ENCODE measurements around the gene TPRG1.

Gene TPRG1

DNA sequence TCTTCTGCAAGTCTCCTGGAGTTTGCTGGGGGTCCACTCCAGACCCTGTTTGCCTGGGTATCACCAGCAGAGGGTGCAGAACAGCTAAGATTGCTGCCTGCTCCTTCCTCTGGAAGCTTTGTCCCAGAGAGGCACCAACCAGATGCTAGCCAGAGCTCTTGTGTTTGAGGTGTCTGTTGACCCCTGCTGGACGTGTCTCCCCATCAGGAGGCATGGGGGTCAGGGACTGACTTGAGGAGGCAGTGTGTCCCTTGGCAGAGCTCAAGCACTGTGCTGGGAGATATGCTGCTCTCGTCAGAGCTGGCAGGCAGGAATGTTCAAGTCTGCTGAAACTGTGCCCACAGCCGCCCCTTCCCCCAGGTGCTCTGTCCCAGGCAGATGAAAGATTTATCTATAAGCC lies 86.5 kb downstream of the TPRG1 start:
- DNase-seq (ENCODE audit: low read depth in 1 of 2, low spot score in 1 of 2), result no peak
- no peaks in the 10 kb centered on the region for H3K27me3 ChIP-seq (ENCODE audit: insufficient read depth, poor library complexity, severe bottlenecking)
- H3K4me3 ChIP-seq (replicated peaks; ENCODE audit: insufficient read depth, low read length), result no peak overlapping the region
- no peak overlapping the region for H3K27ac ChIP-seq (replicated peaks)
- TF ChIP-seq SPI1 (IDR thresholded peaks at IDR 0.05; ENCODE audit: borderline replicate concordance, low read depth) (no peak), POLR2AphosphoS5 (IDR thresholded peaks at IDR 0.05; ENCODE audit: low read depth) (no peak), GABPA (IDR thresholded peaks at IDR 0.05; ENCODE audit: low read depth) (no peak)
- TF ChIP-seq, protein P1, sequence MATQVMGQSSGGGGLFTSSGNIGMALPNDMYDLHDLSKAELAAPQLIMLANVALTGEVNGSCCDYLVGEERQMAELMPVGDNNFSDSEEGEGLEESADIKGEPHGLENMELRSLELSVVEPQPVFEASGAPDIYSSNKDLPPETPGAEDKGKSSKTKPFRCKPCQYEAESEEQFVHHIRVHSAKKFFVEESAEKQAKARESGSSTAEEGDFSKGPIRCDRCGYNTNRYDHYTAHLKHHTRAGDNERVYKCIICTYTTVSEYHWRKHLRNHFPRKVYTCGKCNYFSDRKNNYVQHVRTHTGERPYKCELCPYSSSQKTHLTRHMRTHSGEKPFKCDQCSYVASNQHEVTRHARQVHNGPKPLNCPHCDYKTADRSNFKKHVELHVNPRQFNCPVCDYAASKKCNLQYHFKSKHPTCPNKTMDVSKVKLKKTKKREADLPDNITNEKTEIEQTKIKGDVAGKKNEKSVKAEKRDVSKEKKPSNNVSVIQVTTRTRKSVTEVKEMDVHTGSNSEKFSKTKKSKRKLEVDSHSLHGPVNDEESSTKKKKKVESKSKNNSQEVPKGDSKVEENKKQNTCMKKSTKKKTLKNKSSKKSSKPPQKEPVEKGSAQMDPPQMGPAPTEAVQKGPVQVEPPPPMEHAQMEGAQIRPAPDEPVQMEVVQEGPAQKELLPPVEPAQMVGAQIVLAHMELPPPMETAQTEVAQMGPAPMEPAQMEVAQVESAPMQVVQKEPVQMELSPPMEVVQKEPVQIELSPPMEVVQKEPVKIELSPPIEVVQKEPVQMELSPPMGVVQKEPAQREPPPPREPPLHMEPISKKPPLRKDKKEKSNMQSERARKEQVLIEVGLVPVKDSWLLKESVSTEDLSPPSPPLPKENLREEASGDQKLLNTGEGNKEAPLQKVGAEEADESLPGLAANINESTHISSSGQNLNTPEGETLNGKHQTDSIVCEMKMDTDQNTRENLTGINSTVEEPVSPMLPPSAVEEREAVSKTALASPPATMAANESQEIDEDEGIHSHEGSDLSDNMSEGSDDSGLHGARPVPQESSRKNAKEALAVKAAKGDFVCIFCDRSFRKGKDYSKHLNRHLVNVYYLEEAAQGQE (IDR thresholded peaks at IDR 0.05; ENCODE audit: insufficient replicate concordance, low read depth), result no peak
- TF ChIP-seq, protein P2, sequence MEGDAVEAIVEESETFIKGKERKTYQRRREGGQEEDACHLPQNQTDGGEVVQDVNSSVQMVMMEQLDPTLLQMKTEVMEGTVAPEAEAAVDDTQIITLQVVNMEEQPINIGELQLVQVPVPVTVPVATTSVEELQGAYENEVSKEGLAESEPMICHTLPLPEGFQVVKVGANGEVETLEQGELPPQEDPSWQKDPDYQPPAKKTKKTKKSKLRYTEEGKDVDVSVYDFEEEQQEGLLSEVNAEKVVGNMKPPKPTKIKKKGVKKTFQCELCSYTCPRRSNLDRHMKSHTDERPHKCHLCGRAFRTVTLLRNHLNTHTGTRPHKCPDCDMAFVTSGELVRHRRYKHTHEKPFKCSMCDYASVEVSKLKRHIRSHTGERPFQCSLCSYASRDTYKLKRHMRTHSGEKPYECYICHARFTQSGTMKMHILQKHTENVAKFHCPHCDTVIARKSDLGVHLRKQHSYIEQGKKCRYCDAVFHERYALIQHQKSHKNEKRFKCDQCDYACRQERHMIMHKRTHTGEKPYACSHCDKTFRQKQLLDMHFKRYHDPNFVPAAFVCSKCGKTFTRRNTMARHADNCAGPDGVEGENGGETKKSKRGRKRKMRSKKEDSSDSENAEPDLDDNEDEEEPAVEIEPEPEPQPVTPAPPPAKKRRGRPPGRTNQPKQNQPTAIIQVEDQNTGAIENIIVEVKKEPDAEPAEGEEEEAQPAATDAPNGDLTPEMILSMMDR (IDR thresholded peaks at IDR 0.05; ENCODE audit: insufficient read depth, low read length), result no peak

DNA sequence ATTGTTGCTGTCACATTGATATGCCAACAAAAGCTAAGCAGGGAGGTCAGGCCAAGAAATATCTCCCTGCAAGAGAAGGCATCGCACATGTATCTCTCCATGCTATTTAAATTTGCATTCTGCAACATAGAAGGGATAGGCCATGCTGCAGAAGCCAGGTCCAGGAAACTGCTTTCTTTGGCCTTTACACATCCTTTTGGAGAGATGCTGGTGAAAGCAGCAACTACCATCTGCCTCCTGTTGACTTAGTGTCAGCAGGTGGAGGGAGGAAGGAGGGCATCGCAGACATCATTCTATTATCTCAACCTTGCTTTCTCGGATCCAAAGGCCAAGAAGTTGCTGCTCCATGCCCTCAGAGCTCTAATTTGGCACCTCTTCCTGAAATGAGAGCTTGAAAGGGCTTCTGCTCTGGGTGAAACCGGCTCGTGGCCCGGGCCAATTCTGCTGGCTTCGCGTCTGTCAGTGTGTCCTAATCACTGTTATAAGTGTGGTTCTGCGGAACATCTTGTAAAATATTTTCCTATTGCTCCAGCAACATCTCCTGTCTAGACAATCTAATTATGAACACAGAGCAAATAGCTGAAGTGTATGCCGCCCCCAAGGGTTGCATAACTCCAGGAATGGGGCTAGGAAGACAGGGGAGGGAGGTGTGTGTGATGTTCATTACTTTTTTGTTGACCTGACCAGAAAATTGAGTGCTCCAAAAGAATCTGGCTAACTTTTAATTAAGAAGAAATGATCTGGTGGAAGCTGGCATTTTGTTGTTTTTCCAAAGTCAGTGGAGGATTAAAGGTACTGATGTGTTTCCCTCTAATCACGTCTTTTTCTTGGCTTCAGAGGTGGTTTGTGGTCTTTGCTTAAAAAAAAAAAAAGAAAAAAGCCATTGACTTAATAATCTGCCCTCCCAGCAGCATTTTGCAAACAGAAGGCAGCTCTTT lies 89.1 kb downstream of the TPRG1 start:
- DNase-seq (ENCODE audit: low read depth in 1 of 2, low spot score in 1 of 2), result no peak
- H3K27ac ChIP-seq (replicated peaks), result no peak overlapping the region
- TF ChIP-seq GABPA (IDR thresholded peaks at IDR 0.05; ENCODE audit: low read depth) (no peak), POLR2AphosphoS5 (IDR thresholded peaks at IDR 0.05; ENCODE audit: low read depth) (no peak), SPI1 (IDR thresholded peaks at IDR 0.05; ENCODE audit: borderline replicate concordance, low read depth) (no peak)
- TF ChIP-seq, protein P1 (IDR thresholded peaks at IDR 0.05; ENCODE audit: insufficient replicate concordance, low read depth), result no peak
- TF ChIP-seq, protein P2 (IDR thresholded peaks at IDR 0.05; ENCODE audit: insufficient read depth, low read length), result no peak

DNA sequence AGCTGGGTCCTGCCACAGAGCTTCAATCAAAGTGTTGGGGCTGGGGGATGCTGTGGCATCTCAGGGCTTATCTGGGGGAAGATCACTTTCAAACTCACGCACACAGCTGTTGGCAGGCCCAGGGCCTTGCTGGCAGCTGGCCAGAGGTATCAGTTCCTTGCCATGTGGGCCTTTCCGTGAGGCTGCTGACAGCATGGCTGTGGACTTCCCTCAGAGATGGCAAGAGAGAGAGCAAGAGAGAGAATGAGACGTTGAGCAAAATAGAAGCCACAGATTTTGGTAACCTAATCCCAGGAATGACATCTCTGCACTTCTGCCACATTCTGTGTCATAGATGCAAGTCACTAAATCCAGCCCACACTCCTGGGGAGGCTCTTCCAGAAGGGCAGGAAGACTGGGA lies 91.0 kb downstream of the TPRG1 start:
- no peak for DNase-seq (ENCODE audit: low read depth in 1 of 2, low spot score in 1 of 2)
- no peak overlapping the region for H3K4me3 ChIP-seq (replicated peaks; ENCODE audit: insufficient read depth, low read length)
- no peak overlapping the region for H3K27ac ChIP-seq (replicated peaks)
- TF ChIP-seq, protein P2 (IDR thresholded peaks at IDR 0.05; ENCODE audit: insufficient read depth, low read length), result no peak
- TF ChIP-seq POLR2AphosphoS5 (IDR thresholded peaks at IDR 0.05; ENCODE audit: low read depth), result no peak
- no peak for TF ChIP-seq SPI1 (IDR thresholded peaks at IDR 0.05; ENCODE audit: borderline replicate concordance, low read depth)
- TF ChIP-seq, protein P1 (IDR thresholded peaks at IDR 0.05; ENCODE audit: insufficient replicate concordance, low read depth), result no peak
- no peak for TF ChIP-seq GABPA (IDR thresholded peaks at IDR 0.05; ENCODE audit: low read depth)
- H3K27me3 ChIP-seq (ENCODE audit: insufficient read depth, poor library complexity, severe bottlenecking), result no peaks in the 10 kb centered on the region

More for the DNA sequence above, 89.1 kb downstream of the TPRG1 start:
- no peak overlapping the region for H3K4me3 ChIP-seq (replicated peaks; ENCODE audit: insufficient read depth, low read length)
- no peaks in the 10 kb centered on the region for H3K27me3 ChIP-seq (ENCODE audit: insufficient read depth, poor library complexity, severe bottlenecking)
